Breast epithelium (tissue), 3 donors: ENCODE data around the gene CASK.

Experiments
- POLR2A ChIP-seq: fragments of 450-650 bp; IDR thresholded peaks from one replicate; pipeline ENCODE4 v1.6.1; 2016; ENCODE audit warnings: antibody characterized with exemption, mild to moderate bottlenecking, moderate library complexity
- POLR2AphosphoS5 ChIP-seq, 3 donors: sonication (generic); formaldehyde crosslinking; IDR thresholded peaks; one replicate each; pipeline ENCODE4 v1.6.1; 2017; ENCODE audit warnings: antibody characterized with exemption in 3 of 3

DNA sequence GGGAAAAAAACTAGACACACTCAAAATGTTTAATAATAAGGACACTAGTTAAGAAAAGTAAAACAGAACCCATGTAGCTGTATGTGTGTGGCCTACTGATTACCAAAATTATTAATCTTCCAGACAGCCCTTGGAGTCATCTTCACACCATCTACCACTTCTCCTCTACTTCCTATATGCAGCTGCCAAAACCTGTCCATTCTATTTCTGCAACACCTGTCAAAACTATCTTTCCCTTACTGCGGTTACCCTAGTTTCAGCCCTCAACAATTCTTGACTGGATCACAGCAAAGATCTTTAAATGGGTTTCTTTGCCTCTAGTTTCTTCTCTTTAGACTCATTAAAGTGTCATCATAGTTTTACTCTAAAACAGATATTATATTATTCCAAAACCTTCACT, 126.8 kb downstream of the CASK start:
- TF ChIP-seq POLR2A = no peak
- no peak for TF ChIP-seq POLR2AphosphoS5 (IDR thresholded peaks at IDR 0.05)
